Amygdala (tissue), 56 donors: ENCODE results near the gene VPS37C.

Experiments used
- DNase-seq, 56 donors: peaks; one replicate each; lab custom pipeline; 2025; lab: John Stamatoyannopoulos, UW

Gene VPS37C

DNA sequence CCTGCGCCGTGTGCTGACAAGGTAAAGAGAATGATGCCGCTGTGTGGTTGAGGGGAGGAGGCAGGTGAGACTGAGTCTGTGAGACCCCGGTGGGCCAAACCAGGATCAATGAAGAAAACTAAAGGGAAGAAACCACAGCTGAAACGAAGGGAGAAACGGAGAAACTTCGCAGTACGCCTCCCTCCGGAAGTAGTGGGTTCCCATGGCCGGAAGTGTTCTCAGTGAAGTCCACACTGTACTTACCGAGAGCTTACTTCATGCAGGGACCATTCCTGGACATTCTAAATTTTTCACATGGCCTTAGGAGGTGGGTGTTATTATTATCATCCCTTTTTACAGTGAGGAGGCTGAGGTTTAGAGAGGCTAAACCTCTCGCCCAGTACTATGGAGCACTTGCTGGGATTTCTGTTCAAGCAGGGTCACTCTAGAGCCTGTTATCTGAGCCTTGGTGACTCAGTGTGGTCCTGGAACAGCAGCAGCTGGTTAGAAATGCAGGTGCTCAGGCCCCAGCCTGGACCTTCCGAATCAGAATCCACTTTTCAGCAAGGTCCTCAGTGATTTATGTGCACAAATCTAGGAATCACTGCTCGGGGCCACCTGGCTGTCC is 41.0 kb downstream of the VPS37C start:
- DNase-seq, result no peak

DNA sequence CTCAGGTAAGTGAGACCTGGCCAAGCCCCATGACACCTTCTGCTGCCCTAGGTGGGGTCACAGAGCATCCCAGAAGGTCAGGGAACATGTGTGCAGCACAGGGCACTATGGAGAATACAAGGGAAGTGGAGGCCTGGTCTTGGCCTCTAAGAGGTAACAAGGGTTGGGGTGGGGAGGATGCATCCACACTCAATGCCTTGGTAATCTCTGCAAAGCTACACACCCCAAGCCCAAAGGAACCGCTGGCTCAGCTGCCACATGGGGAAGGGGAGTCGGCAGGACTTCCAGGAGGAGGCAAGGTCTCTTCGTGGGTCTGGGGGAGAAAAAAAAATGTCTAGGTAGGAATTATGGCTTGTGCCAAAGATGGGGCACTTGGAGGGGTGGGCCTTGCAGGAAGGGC is 41.7 kb downstream of the VPS37C start:
- no peak for DNase-seq

DNA sequence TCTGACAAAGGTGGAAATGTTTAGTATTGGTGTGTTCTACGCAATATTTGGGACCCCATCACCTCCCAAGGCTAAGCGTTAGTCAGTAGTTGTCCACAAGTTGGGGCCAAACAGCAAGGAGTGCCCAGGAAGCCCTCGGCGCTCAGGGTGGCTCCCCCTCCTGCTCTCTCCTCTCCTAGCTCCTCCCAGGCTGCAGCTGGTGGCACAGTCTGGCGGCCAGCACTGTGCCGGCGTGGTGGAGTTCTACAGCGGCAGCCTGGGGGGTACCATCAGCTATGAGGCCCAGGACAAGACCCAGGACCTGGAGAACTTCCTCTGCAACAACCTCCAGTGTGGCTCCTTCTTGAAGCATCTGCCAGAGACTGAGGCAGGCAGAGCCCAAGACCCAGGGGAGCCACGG is 42.2 kb downstream of the VPS37C start:
- no peak for DNase-seq

DNA sequence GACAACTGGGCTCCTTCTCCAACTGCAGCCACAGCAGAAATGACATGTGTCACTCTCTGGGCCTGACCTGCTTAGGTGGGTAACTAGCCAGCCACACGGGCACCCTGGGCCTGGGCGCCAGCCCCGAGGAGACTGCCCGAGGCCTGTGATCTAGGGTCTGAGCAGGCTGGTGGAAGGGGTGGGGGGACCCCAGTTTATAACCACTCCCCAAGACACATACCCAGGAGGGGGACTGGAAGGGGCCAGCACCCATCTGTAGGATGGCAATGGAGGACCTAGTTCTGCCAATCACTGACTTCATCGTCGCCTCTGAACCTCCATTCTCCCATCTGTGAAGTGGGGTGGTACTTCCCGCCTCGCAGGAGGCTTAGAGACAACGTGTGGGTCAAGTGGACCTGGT is 42.8 kb downstream of the VPS37C start:
- no peak for DNase-seq

DNA sequence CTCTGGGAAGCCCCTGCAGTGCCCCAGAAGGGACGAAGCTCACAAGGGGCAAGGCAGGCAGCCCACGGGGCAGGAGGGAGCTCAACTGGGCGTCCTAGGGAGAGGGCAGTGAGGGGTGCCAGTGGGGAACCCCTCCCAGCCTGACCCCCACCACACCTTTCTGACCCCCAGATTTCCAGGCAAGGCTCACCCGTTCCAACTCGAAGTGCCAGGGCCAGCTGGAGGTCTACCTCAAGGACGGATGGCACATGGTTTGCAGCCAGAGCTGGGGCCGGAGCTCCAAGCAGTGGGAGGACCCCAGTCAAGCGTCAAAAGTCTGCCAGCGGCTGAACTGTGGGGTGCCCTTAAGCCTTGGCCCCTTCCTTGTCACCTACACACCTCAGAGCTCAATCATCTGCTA is 43.2 kb downstream of the VPS37C start:
- DNase-seq, result no peak

DNA sequence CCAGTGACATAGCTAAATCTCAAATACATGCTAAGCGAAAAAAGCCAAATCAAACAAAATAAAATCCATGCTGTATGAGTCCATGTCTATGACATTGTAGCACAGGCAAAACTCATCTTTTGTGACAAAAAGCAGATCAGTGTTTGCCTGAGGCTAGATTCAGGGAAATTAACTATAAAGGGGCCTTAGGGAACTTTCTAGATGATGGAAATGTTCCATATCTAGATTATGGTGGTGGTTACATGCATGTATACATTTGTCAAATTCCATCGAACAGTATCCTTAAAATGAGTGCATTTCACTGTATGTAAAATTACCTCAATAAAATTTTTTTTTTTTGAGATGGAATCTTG is 44.1 kb downstream of the VPS37C start:
- no peak for DNase-seq

DNA sequence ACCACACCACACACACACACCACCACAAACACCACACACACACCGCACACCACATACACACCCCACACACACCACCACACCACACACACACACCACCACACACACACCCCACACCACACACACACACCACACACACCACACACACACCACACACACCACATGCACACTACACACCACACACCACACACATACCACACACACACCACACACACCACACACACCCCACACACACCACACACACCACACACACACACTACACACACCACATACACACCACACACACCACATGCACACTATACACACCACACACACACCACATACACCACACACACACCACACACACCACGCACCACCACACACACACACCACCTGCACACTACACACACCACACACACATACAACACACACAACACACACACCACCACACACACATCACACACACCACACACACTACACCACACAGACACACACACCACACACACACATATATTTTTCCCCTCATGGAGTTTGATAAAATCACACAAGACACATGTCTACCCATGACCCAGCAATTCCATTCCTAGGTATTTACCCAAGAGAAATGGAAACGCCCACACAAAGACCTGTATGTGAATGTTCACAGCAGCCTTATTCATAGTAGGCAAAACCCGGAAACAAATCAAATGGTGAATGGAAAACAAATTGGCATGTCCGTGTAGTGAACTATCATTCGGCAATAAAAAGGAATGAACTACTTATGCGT is 44.6 kb downstream of the VPS37C start:
- DNase-seq, result no peak

DNA sequence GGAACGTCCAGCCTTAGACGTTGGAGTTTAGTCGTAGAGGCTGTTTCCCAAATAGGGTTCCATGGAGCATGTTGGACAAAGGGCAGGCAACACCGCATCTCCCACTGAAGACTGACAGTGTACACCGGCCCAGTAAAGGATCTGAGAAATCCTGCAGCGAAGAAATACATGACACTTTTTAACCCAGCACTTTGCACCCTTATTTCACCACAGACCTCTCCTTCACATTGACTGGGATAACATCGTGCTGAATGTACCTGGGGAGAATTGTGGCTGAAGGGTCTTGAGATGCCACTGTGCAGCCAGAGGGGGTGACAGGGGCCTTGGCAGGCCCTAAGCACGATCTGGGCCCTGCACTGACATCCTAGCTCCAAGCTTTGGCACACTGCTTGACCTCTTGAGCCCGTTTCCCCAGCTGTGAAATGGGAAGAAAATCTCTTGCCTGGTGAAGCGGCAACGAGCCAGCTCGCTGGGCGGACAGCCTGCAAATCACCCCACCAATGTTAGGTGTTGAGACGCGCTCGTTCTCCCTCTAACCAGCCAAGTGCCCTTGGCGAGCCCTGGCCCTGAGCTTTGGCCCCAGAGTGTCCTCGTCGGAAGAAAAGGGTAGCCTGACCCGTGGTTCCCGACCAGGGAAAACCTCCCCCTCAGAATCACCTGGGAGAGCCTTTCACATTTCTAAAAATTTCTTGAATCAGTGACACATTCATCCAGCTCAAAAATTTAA is 45.6 kb downstream of the VPS37C start:
- no peak for DNase-seq

DNA sequence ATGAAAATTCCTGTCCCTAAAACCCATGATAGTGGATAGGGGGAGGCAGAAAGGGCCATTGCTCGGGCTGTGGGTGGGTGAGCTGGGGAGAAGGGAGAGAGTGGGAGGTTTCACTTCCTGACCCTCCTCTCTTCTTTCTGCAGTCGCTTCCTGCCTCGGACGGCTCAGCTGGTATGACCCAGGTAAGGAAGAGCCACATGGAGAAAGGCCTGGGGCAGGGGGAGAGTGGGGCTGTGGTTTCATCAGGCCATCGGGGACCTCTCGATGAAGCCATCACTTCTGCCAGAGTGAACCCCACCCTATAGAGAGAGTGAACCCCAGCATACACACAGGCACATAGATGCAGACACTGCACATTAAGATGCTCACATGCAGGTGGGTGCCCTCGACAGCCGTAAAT is 46.3 kb downstream of the VPS37C start:
- no peak for DNase-seq

DNA sequence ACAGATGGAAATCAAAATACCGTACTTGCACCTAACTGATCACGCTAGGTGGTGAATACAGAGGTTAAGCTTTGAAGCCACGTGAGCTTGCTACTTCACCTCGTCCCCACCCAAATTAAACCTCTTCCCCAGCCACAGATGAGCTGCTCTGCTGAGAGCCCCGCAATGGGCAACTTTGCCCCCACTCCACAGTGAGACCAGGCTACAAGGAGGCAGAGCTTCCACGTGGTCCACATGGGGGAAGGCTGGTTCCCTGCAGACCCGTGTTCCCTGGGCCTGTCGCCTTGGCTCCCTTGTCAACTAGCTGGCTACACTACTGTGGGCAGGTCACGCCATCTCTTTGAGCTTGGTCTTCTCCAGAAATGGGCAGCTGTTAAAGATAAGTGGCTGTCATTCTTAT is 48.0 kb downstream of the VPS37C start:
- DNase-seq, result no peak

DNA sequence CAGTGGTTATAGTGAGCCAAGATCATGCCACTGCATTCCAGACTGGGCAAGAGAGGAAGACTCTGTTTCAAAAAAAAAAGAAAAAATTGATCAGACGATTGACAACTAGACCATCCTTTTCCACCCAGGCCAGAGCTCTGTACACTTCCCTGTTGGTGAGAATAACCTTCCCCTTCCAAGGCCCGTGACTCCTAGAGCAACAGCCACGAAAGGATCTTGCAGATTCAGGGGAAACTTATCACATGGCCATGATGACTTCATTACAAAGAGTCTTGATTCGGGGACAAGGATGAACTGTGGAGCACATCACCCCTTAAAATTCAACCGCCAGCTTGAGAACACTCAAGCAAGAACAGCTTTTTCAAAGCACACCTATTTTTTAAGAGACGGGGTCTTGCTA is 48.7 kb downstream of the VPS37C start:
- DNase-seq, result no peak

DNA sequence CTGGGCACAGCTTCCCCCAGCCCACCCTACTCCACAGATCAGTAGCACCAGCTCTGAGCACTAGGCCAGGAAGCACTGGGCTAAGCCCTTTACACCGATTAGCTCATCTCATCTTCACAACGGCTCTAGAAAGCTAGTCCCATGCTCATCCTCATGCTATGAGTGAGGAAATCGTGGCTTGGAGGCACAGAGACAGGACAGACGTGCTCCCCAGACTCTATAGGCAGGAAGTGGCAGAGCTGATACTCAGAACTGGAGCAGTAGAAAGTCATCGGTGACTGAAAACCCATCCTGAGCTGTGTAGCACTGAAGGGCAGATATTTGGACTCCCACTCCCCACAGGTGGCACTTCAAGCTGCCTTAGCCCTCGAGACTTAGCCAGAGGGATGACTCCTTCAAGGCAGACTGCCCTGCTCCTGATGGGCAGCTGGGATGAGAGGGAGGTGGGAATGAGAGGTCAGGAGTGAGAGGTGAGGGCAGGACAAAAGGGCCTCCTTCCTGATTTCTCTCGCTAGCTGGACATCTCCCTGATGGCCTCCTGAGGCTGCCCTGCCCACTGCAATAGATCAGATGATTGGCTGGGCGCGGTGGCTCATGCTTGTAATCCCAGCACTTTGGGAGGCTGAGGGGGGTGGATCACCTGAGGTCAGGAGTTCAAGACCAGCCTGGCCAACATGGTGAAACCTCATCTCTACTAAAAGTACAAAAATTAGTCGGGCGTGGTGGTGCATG is 49.3 kb downstream of the VPS37C start:
- DNase-seq, result no peak

DNA sequence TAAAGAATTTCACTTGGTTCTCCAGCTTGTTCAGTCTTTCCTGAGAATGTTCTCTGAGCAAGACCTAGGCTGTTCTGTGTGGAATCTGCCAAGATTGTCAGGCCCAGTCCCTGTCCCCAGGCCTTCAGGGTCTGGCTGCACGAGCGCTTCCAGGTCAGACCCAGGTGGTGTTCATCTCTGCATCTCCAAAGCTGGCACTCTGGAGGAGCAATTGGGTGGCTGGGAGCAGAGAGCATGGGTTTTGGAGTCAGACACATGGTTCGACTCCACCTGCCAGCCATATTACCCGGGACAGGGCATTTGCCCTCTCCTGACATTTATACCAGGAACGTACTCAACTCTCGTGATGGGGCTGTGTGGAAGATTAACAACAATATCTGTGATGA is 50.2 kb downstream of the VPS37C start:
- no peak for DNase-seq

DNA sequence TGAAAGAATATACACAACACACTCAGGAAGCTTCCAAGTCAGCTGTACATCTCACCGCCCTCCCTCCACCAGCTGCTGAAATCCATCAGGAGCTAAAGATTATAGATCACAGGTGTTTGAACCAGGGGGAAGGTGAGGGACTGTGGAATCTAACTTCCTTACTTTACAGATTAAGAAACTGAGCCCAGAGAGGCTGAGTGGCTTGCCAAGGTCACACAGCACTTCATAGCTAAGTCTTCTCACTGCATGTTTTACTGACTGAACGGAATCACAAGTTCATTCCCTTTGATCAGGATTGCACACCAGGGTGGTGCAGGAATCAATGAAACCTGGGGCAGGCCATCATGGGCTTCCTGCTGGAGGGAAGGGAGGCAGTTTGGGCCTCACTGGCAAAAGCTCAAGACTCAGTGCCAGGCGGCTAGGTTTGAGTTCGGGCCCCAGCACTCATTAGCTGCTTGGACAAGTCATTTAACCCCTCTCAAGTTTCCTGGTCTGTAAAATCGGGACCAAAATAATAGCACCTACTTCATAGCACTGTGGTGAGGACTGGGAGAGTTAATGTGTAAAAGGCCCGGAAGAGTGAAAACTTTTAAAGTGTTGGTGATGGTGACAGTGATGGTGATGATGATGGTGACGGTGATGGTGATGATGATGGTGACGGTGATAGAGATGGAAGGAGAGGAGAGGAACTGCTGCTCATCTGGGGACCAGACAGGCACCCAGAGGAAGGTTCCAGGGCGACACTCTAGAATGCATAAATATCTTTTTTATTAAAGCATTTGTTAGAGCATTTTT is 50.8 kb downstream of the VPS37C start:
- DNase-seq, result no peak

DNA sequence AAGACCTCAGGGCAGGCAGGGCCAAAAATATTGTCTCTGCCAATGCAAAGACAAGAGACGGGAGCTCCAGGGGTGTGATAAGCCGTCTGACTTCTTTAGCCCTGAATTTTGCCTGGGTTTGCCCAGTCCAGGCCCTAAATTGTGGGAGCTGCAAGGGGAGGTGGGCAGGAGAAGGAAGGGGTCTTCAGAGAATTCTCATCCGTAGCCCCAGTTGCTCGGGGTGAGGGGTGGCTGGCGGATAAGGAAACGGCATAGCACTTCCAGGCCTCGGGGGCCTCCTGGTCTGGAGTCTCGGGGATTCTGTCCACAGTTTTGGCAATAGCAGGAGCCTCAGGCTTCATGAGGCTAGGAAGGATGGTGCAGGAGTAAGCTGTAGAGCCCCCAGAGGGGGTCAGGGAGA is 51.6 kb downstream of the VPS37C start:
- DNase-seq, result no peak

DNA sequence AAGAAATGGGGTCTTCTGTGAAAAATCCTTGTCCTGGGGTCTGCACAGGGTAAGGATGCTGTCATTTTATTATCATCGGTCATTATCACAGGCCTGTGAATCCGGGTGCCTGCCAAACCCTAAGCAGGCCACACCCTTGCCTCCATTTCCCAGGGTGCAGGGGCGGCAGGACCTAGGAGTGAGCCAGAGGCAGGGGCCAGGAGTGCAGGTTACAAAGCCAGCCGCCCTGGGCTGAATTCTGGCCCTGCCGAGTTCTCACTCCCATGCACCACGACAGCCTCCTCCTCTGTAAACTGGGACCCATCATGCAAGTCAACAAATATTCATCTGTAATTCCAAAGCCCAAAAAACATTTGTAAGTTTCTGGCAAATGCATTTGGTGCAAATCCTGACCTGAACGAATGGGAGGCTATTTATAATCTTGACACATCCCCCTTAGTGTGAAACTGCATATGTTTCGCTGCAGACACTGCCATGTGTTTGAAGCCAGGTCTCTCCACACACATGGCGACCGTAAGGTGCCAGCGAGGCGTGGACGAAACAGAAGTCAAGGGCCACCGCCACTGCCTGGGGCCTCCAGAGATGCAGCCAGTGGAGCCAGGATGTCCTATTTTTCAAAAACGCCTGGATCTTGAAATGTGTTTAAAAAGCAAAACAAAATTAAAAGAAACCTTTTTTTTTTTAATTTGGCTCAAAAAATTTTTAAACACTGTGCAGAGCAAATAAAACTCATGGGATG is 52.2 kb downstream of the VPS37C start:
- no peak for DNase-seq

DNA sequence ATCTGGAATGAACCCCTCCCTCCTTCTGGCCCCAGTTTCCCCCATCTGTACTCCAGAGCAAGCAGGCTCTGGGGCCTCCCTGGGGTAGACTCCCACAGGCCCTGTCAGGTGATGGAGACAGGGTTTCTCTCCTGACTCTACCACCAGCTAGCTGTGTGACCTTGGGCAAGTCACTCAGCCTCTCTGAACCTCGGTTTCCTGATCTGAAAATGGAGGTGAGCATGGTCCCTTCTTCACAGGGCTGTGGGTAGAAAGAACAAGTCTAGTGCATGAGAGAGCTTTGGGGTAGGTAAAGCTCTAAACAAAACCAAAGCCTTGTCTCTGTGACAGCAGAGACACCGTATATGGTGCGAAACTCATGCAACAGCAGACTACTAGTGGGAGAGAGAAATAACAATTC is 53.3 kb downstream of the VPS37C start:
- no peak for DNase-seq

DNA sequence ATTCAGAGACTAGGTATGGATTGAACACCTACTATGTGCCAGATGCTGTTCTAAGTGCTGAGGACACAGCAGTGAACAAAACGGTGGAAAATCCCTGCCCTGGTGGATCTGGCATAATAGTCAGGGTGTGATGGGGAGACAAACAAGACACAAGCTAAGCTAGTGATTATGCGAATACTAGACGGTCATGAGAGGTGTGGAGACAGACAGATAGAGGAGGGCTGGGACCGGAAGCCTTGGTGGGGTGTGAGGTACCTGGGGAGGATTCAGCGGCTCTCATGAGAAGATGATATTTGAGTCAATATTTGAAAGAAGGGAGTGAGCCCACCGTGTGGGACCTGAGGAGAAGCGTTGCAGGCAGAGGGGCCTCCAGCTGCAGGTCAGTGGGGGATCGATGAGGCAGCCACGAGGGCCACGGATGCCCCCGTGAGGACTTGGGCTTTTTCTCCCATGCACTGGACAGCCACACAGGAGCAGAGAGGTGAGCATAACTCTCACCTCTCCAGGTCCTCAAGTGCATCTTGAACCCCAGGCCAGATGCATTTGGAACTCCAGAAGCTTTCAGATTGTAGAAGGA is 54.2 kb downstream of the VPS37C start:
- DNase-seq, result no peak

DNA sequence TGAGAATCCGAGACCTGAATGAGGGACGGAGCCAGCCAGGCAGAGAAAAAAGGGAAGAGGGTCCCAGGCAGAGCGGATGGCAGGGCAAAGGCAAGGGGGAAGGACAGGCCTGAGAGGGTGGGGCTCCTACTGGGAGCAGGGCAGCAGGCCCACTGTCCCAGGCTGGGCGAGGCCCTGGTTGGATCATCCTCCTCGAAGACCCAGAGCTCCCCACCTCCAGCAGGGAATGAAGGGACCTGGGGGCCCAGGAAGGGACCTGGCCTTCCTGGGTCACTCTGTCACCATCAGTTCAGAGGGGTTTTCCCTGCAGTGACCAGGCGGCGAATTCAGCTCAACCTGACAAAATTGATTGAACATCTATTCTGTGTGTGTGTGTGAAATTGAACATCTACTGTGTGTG is 54.9 kb downstream of the VPS37C start:
- DNase-seq, result no peak

DNA sequence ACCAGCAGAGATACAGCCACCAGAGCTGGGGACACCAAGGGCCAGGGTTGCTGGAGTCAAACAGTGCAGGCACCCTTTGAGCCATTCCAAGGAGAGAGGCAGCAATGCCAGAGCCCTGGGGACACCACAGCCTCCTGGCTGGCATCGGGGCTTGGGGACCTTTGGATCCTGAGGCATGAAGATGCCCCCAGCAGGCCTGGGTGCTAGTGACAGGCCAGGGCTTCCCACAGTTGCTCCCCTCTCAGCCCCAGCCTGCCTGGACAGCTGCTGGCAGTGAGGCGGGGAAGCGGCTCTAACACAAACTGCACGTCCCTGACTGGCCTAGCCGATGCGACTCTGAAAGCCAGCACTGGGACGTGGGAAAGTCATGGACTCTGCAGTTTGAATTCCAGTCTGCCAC is 56.3 kb downstream of the VPS37C start:
- no peak for DNase-seq
